Measurements from ENCODE around the gene WDR90. TPM values are rescaled to one million over a fixed set of nuclear protein-coding genes. Genes with fewer than 3 reads are reported as not detected.

WDR90 gene
- total and polyA plus RNA-seq, 2 of the 13 experiments (the other 11 are each of a cell fraction or from before 2014, with no cell fraction given): 14.9 to 28.9 TPM

DNA sequence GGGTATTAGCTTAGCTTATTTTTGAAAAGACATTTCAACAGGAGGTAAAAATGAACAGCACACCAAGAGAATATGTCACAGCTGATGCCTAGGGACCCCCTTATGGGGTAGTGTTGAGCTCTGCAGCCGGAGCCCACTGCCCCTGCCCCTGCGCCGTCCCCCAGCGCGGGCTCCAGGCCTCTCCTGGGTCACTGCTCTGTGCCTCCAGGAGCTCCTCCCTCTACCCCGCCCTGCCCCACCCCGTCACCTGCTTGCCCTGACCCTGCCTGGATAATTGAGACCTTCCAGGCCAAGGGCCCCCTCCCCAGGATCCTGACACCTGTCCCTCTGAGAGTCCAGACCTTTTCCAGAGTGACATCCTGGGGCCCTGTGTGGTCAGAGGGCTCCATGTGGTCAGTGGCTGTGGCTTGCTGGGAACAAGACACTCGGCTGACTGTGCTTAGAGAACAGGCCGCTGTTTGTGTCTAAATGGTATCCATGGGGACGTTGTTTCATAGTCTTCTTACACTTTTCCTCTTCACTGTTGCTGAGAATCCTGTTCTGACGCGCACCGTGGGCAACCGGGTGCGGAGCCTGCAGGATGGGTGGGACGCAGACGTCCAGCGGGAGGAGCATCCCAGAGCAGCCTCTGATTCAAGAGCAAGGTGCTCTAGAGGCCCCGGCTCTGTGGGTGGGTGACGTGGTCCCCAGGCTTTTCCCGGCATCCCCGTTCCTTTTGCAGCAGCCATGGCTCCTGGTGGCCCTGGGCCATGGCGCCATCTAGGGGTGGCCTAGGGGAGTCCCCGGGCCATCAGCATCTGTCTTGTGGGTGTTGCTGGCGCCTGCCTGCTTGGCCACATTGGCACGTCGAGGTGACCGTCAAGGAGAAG lies 38.4 kb upstream of the WDR90 start (continued):
- TF ChIP-seq ZNF260 (CRISPR knock-in tag; IDR thresholded peaks at IDR 0.05; ENCODE audit: borderline replicate concordance, low read depth): no peak
- no peak for TF ChIP-seq HCFC1 (IDR thresholded peaks at IDR 0.05; ENCODE audit: low read depth, low read length)
- no peak for TF ChIP-seq CBX2 (IDR thresholded peaks at IDR 0.05; ENCODE audit: low read depth, low read length)
- no peak for TF ChIP-seq CBX2 (CRISPR knock-in tag; IDR thresholded peaks at IDR 0.05; ENCODE audit: low read depth)
- no peak for TF ChIP-seq ZEB1 (IDR thresholded peaks at IDR 0.05; ENCODE audit: insufficient replicate concordance, low read depth)
- no peak for TF ChIP-seq SOX13 (IDR thresholded peaks at IDR 0.05)
- no peak for TF ChIP-seq SOX13 (CRISPR knock-in tag; conservative IDR thresholded peaks at IDR 0.05 in 1 of 2, IDR thresholded peaks at IDR 0.05 in 1 of 2)
- TF ChIP-seq CEBPB (IDR thresholded peaks at IDR 0.05; ENCODE audit: borderline replicate concordance, low read depth, low read length): no peak
- TF ChIP-seq RNF2 (conservative IDR thresholded peaks at IDR 0.05; ENCODE audit: low read depth): no peak
- TF ChIP-seq, protein P1, sequence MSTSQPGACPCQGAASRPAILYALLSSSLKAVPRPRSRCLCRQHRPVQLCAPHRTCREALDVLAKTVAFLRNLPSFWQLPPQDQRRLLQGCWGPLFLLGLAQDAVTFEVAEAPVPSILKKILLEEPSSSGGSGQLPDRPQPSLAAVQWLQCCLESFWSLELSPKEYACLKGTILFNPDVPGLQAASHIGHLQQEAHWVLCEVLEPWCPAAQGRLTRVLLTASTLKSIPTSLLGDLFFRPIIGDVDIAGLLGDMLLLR (CRISPR knock-in tag; IDR thresholded peaks at IDR 0.05): 0 out of 2 replicates have a peak, but pooled peaks have one; percentile 35
- no peak for TF ChIP-seq ZFP36 (IDR thresholded peaks at IDR 0.05; ENCODE audit: borderline replicate concordance, low read depth, low read length, partially characterized antibody)
- TF ChIP-seq, protein P2, sequence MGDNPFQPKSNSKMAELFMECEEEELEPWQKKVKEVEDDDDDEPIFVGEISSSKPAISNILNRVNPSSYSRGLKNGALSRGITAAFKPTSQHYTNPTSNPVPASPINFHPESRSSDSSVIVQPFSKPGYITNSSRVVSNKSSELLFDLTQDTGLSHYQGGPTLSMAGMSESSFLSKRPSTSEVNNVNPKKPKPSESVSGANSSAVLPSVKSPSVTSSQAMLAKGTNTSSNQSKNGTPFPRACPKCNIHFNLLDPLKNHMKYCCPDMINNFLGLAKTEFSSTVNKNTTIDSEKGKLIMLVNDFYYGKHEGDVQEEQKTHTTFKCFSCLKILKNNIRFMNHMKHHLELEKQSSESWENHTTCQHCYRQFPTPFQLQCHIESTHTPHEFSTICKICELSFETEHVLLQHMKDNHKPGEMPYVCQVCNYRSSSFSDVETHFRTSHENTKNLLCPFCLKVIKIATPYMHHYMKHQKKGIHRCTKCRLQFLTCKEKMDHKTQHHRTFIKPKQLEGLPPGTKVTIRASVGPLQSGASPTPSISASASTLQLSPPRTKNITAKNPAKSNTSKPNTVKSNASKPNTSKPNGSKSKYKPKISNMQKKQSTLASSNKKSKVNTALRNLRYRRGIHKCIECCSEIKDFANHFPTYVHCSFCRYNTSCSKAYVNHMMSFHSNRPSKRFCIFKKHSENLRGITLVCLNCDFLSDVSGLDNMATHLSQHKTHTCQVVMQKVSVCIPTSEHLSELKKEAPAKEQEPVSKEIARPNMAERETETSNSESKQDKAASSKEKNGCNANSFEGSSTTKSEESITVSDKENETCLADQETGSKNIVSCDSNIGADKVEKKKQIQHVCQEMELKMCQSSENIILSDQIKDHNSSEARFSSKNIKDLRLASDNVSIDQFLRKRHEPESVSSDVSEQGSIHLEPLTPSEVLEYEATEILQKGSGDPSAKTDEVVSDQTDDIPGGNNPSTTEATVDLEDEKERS (CRISPR knock-in tag; IDR thresholded peaks at IDR 0.05): no peak
- no peak for TF ChIP-seq ZSCAN12 (CRISPR knock-in tag; IDR thresholded peaks at IDR 0.05)
- TF ChIP-seq REPIN1 (CRISPR knock-in tag; IDR thresholded peaks at IDR 0.05; ENCODE audit: borderline replicate concordance, low read depth): no peak
- no peak for TF ChIP-seq HMG20A (CRISPR knock-in tag; IDR thresholded peaks at IDR 0.05; ENCODE audit: borderline replicate concordance)
- no peak for TF ChIP-seq ZNF792 (CRISPR knock-in tag; IDR thresholded peaks at IDR 0.05)
- no peak for TF ChIP-seq ZNF768 (CRISPR knock-in tag; IDR thresholded peaks at IDR 0.05)
- peak; percentile 66; the same call in 1 of the 2 replicates for TF ChIP-seq KDM5B (CRISPR knock-in tag; IDR thresholded peaks at IDR 0.05; ENCODE audit: borderline replicate concordance)
- TF ChIP-seq ZNF30 (CRISPR knock-in tag; IDR thresholded peaks at IDR 0.05): no peak
- TF ChIP-seq ZNF660 (CRISPR knock-in tag; IDR thresholded peaks at IDR 0.05; ENCODE audit: borderline replicate concordance, low read depth): no peak
- no peak for TF ChIP-seq ZNF451 (CRISPR knock-in tag; IDR thresholded peaks at IDR 0.05)
- TF ChIP-seq KDM2A (CRISPR knock-in tag; IDR thresholded peaks at IDR 0.05; ENCODE audit: borderline replicate concordance, low read depth): peak; percentile 55; the same call in 1 of the 2 replicates
- TF ChIP-seq, protein P3, sequence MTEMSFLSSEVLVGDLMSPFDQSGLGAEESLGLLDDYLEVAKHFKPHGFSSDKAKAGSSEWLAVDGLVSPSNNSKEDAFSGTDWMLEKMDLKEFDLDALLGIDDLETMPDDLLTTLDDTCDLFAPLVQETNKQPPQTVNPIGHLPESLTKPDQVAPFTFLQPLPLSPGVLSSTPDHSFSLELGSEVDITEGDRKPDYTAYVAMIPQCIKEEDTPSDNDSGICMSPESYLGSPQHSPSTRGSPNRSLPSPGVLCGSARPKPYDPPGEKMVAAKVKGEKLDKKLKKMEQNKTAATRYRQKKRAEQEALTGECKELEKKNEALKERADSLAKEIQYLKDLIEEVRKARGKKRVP (CRISPR knock-in tag; IDR thresholded peaks at IDR 0.05): no peak
- TF ChIP-seq ZNF589 (CRISPR knock-in tag; conservative IDR thresholded peaks at IDR 0.05): no peak
- TF ChIP-seq EP300 (IDR thresholded peaks at IDR 0.05; ENCODE audit: low read depth in 2 of 2, low read length in 2 of 2): no peak
- TF ChIP-seq EP300 (CRISPR knock-in tag; IDR thresholded peaks at IDR 0.05; ENCODE audit: borderline replicate concordance): no peak
- TF ChIP-seq ZIK1 (CRISPR knock-in tag; IDR thresholded peaks at IDR 0.05; ENCODE audit: borderline replicate concordance, low read depth): no peak
